ENCODE data around the gene SELPLG.

Gene SELPLG

GRCh38 chr12:108675792-108676191, 42.1 kb upstream of the SELPLG start:
- H3K27ac ChIP-seq (replicated peaks), result no peak overlapping the region
- no peak for DNase-seq (ENCODE audit: low read depth in 1 of 2, low spot score in 1 of 2)
- TF ChIP-seq GABPA (IDR thresholded peaks at IDR 0.05; ENCODE audit: low read depth) (no peak), POLR2AphosphoS5 (IDR thresholded peaks at IDR 0.05; ENCODE audit: low read depth) (no peak), REST (IDR thresholded peaks at IDR 0.05; ENCODE audit: insufficient replicate concordance, low read depth) (no peak), SPI1 (IDR thresholded peaks at IDR 0.05; ENCODE audit: borderline replicate concordance, low read depth) (no peak), CTCF (IDR thresholded peaks at IDR 0.05; ENCODE audit: insufficient read depth, low read length) (no peak)

GRCh38 chr12:108672054-108672453, 38.4 kb upstream of the SELPLG start:
- Histone ChIP-seq H3K27me3 (ENCODE audit: insufficient read depth, poor library complexity, severe bottlenecking) (no peaks in the 10 kb centered on the region), H3K4me3 (replicated peaks; ENCODE audit: insufficient read depth, low read length) (no peak overlapping the region), H3K27ac (replicated peaks) (no peak overlapping the region)
- TF ChIP-seq REST (IDR thresholded peaks at IDR 0.05; ENCODE audit: insufficient replicate concordance, low read depth), result no peak
- TF ChIP-seq CTCF (IDR thresholded peaks at IDR 0.05; ENCODE audit: insufficient read depth, low read length), result no peak
- no peak for TF ChIP-seq SPI1 (IDR thresholded peaks at IDR 0.05; ENCODE audit: borderline replicate concordance, low read depth)
- TF ChIP-seq POLR2AphosphoS5 (IDR thresholded peaks at IDR 0.05; ENCODE audit: low read depth), result no peak
- TF ChIP-seq GABPA (IDR thresholded peaks at IDR 0.05; ENCODE audit: low read depth), result no peak
- DNase-seq (ENCODE audit: low read depth in 1 of 2, low spot score in 1 of 2), result no peak

More at GRCh38 chr12:108675792-108676191, 42.1 kb upstream of the SELPLG start:
- H3K4me3 ChIP-seq (replicated peaks; ENCODE audit: insufficient read depth, low read length), result no peak overlapping the region
- no peaks in the 10 kb centered on the region for H3K27me3 ChIP-seq (ENCODE audit: insufficient read depth, poor library complexity, severe bottlenecking)

- H3K27me3 ChIP-seq (ENCODE audit: insufficient read depth, poor library complexity, severe bottlenecking), result no peaks in the 10 kb centered on the region
- H3K4me3 ChIP-seq (replicated peaks; ENCODE audit: insufficient read depth, low read length), result no peak overlapping the region
- TF ChIP-seq REST (IDR thresholded peaks at IDR 0.05; ENCODE audit: insufficient replicate concordance, low read depth) (no peak), GABPA (IDR thresholded peaks at IDR 0.05; ENCODE audit: low read depth) (no peak), SPI1 (IDR thresholded peaks at IDR 0.05; ENCODE audit: borderline replicate concordance, low read depth) (no peak), CTCF (IDR thresholded peaks at IDR 0.05; ENCODE audit: insufficient read depth, low read length) (no peak), POLR2AphosphoS5 (IDR thresholded peaks at IDR 0.05; ENCODE audit: low read depth) (no peak)
- no peak for DNase-seq (ENCODE audit: low read depth in 1 of 2, low spot score in 1 of 2)
- no peak overlapping the region for H3K27ac ChIP-seq (replicated peaks)
These were observed 37.4 kb upstream of the SELPLG start for GRCh38 chr12:108671110-108671509.
